Measurements from ENCODE around the gene CECR2.
"Not testable (repeated sequence)": the region's sequence is repeated elsewhere in the genome, so short reads cannot be mapped to it uniquely, and the experiment has no call there.

The CECR2 gene

DNA sequence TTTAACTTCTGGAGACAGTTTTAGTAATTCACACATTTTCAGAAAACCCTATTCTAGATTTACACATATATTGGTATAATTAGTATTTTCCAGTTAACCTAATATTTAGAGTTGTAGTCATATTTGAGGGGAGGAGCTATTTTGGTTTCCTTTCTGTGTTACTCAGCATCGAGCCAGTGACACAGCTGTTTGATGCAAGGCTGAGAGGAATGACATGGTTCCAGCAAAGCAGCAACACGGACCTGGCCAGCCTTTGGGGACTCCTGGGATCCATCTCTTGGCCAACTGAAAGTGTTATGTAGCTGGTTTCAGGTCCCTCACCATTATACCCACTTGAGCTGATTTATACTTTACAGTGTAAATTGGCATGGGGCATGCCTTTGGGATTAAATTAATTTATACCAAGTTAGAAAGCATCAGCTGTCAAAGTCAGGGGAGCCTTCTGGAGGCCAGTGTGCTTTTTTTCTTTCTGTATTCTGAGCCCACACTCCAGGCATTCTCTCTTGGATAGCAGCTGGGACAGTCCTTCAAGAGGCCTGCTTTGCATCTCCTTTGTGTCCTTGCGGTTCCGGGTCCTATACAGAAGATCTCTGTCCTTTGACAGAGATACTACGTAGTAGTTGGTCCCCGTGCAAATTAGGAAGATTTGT lies 102.8 kb downstream of the CECR2 start:
- no peak for DNase-seq

DNA sequence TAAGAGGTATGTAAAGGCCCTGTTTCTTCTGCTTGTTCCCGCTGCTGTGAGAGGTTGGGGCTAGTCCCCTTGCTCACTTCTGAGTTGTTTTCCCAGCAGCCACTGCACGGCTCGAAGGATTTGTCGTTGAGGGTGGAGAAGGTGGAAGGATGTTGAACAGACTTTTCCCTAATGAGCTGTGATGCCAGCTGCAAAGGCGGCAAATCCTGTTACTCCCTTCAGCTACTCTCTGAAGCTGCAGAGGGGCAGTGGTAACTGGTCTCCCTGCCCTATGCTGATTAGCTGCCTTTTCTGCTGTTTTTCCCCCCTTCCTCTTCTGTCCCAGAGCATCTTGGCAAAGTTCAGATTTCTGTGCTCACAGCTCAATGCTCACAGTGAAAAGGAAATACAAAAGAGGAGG lies 103.7 kb downstream of the CECR2 start:
- no peak for DNase-seq

DNA sequence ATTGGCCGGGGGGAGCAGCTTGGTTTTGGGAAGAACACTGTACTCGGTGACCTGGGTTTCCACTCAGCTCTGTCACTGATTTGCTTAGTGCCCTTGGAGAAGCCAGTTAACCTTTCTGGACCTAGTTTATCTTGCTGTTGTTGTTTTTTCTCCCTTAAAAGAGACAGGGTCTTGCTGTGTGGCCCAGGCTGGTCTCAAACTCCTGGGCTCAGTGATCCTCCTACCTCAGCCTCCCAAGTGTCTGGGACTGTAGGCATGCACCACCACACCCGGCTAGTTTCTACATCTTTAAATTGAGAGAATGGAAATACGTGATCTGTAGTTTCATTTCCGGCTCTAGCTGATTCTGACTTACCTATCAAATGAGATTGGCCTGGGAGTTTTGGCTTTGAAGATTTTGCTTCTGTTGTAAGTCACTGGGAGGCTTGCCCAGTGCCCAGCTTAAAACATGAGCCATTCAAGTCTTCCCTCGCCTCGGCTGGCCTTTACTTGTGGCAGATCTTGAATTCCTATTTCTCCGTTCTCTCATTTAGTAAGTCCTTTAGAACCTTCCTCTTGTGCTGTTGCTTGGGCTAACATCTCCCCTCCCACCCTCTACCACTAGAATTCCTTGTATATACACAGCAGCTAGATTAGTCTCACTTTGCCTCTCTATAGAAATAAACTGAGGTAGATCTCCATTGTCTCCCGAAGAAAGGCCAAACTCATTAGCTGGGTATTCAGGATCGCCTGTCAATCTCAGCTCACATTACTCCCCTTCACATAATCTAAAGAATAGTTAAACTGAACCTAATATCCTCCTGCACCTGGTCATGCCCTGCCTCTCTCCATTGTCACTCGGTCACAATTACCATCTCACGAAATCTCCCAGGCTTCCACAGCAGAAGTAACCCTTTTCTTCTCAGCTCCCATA lies 106.3 kb downstream of the CECR2 start:
- no peak for DNase-seq

DNA sequence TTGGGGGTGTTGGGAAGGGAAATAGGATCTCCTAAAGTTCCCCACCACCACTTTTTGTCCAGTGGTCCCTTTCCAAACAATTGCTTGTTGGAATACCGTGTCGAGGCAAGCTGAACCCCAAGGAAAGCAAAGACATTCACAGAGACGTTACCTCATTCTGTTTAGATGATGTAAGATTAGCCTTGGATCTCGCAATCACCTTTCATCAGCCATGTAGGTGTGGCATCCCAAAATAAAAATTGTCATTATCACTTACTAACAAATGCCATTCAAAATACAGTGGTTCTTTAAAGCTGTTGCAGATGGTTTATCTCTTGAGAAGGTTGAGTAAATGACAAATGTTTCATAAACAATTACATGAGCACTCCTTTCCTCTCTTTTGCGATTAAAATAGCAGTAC lies 107.6 kb downstream of the CECR2 start:
- DNase-seq, result no peak

DNA sequence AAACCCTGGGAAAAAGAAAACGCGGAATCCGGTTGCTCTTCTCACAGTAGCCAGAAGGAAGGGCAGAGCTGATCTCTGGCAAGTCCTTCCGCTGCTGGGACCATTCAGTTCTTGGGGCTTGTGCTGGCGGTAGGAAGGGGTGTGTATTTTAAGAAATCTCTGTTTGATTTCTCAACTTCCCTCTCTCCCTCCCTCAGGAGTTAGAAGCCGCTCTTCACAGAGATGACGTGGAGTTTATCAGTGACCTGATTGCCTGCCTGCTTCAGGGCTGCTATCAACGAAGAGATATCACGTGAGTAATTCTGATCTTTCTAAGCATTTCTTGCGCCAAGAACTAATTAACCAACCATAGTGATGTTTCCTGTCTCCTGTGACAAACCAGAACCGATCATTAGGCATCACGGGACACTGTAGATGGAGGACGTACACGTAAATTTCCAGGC lies 108.2 kb downstream of the CECR2 start:
- DNase-seq, result peak; percentile 13

DNA sequence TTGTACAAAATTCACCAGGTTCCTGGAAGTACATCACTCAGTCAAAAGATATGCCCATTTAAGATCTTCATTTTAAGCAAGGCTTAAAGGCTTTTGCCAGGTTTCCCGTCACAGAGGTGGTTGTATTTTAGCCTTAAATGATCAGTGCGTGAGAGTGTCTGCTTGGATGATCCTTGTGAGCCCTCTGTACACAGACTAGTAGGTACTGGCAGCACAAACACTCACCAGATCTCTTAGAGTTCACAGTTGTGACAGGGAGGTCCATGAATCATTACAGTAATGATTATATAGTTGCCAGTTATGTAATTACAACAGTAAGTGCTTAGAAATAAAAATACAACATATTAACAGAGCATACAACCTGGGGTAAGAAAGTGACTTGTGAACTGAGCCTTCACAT lies 109.9 kb downstream of the CECR2 start:
- DNase-seq, result no peak

DNA sequence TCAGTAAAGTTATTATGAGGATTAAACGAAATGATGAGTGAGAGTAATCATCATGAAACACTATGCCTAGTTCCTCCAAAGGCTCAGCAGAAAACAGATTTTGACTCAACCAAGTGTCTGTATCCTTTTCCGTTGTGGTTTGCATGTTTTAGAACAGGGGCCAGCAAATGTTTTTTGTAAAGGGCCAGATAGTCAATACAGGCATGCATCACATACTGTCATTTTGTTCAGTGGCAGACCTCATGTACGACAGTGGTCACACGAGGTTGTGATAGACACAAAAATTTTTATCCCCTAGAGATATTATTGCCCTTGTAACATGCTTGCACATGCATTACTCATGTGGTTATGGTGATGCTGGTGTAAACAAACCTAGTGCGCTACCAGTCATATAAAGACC lies 112.2 kb downstream of the CECR2 start:
- no peak for DNase-seq

DNA sequence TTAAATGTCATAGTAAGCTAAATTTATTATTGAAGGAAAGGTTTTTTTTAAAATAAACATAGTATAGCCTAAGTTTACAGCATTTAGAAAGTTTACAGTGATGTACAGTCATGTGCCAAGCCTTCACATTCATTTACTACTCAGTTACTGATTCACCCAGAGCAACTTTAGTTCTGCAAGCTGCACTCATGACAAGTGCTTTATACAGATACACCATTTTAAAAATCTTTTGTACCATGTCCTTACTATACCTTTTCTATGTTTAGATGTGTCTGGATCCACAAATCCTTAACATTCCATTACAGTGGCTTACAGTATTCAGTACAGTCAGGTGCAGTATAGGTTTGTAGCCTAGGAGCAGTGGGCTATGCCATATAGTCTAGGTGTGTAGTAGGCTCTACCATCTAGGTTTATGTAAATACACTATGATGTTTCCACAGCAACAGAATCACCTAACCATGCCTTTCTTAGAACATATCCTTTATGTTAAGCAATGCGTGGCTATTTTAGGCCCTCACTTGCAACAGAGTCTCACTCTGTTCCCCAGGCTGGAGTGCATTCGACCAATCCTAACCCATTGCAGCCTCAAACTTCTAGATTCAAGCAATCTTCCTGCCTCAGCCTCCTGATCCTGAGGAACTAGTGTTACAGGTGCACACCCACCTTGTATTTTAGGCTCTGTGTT lies 114.6 kb downstream of the CECR2 start:
- no peak for DNase-seq

DNA sequence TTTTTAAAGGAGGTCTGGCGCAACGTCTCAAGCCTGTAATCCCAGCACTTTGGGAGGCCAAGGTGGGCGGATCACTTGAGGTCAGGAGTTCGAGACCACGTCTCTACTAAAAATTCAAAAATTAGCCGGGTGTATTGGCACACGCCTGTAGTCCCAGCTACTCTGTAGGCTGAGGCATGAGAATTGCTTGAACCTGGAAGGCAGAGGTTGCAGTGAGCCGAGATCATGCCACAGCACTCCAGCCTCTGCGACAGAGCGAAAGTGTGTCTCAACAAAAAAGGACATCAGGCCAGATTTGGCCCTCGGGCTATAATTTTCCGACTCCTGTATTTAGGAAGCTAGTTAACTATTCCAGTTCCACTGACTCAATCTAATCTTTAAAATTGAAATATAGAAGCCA lies 115.3 kb downstream of the CECR2 start:
- no peak for DNase-seq

DNA sequence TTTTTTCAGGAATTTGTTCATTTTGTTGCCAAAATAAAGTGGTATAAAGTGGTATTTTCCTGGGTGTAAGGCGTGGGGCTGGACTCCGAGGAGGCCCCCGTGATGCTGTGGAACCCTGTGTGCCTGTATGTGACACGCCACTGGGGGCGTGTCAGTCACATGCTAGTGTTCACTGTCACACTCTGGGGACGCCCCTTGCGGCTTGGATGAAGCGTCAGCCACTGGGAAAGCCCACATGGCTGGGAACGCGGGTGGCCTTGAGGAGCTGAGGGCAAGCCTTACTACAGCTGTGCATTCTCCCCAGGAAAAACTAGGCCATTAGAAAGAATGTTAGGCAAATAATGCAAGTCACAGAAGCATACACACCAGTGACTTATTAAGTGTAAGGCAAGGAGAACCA lies 117.1 kb downstream of the CECR2 start:
- no peak for DNase-seq

DNA sequence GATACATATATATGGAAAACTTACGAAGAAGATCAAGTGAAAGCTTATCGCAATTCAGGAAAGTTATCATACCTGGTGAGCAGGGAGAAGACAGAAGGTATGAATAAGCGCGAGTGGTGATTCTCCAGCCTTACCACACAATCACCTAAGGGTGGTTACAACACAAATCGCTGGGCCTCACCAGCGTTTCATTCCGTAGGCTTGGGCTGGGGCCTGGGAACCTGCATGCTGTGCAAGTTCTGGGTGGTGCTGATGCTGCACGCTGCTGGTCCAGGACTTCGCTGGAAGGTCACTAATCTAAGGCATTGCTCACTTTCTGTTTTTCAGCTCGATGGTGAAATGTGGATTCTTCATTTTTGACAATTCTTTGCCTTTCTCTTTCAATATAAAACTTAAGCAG lies 117.5 kb downstream of the CECR2 start:
- DNase-seq, result no peak

DNA sequence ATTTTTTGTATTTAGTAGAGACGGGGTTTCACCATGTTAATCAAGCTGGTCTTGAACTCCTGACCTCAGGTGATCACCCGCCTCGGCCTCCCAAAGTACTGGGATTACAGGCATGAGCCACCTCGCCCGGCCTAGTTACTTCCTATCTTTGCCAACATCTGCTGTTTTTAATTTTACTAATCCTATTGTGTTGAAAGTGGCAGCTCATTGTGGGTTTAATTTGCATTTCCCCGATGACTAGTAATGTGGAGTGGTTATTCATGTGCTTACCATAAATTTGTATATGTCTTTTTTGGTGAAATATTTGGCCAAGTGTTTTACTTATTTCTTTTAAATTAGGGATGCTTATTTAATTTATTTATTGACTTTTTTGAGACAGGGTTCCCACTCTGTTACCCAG lies 119.8 kb downstream of the CECR2 start:
- no peak for DNase-seq

DNA sequence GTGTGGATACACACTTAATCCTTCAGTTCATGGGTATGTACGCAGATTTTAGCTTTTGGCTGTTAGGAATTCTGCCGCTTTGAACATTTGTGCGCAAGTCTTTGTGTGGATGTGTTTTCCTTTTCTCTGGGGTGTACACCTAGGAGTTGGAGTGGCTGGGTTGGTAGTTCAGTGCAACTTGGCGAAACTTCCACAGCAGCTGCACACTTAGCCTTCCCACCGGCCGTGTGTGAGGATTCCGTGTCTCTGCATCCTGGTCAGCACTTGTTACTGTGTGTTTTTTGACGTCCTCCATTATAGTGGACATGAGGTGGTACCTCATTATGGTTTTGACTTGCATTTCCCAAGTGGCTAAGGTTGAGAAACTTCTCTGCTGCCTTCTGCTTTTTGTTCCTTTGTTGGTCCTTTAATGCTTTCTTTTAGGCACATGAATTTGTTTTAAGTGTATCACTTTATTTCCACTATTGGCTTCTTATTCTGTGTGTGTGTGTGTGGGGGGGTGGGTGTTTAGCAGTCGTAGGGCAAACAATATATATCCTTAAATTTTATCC lies 121.9 kb downstream of the CECR2 start:
- DNase-seq, result no peak

DNA sequence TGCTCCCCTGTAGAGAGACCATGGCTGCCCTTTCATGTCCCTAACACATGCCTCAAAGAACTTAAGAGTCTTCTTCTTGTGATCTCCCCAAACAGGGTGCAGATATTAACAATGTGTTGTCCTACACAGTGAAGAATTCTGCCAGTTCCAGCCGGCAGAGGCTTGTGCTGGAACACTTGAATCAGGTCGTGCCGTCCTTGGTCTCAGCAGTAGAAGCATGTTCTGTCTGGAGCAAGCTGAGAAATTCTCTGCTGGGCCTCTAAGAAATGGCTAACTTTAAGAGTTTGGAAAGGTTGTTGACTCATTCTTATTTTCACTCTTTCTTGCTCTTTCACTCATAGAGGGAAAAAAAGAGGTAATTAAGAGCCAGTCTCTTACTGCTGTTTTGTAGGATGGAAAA lies 123.0 kb downstream of the CECR2 start:
- DNase-seq, result no peak

DNA sequence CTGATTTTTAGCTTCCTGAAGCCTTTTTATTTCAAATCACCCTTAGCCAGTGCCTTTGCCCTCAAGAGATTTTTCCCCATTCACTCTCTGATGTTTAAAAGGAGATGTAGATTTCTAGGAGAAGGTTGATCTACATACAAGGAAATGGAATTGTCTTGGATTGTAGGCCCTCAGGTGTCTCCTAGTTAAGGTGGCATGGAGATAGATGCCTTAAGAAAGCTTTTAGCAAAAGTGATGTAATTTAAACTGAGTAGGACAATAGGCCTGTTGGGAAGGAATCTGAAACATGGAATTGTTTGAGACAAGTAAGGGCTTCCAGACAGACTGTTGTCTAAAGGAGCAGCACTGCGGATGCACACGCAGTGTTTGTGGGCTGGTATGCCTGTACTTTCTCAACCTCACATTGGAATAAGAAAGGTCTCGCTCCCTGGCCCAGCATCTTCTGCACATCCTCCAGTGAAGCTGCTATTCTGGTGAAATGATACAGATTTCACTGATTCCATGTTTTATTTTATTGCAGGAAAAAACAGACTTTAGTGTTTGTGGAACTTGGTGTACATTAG lies 124.2 kb downstream of the CECR2 start:
- DNase-seq, result no peak

DNA sequence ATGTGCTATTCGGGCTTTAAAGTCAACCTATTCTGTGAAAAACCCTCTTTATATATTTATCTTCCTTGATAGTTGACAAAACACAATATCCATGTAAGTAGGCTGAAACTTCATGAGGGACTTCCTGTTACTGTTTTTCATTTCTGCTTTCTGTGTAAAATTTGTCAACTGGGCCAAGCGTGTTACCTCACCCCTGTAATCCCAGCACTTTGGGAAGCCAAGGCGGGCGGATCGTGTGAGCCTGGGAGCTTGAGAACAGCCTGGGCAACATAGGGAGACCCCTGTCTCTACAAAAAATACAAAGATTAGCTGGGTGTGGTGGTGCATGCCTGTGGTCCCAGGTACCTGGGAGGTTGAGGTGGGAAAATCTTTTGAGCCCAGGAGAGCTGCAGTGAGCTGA lies 127.6 kb downstream of the CECR2 start:
- DNase-seq, result no peak

DNA sequence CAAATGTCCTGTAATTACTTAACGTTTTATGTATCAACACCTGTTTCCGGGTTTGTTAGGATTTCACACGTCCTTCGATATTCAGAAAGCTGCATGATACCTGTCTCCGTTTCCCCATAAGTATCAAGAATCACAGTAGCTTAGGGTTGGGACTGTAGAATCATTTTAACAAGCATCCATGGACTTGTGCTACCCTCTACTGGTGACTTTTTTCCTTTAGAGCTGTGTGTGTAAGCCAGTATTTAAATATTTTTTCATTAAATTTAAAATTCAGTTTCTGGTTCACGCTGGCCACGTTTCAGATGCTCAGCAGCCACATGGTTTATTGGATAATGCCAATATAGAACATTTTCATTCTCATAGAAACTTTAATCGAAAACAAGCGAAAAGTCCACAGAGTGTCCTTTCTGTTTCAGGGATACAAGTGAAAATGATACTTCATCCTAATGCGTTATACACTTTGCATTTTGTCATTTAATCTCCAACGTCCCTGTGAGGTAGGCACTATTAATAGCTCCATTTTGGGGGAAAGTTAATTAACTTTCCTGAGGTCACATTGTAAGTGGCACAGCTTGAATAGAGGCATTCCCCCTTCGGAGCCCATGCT lies 132.5 kb downstream of the CECR2 start:
- DNase-seq, result peak; percentile 75

DNA sequence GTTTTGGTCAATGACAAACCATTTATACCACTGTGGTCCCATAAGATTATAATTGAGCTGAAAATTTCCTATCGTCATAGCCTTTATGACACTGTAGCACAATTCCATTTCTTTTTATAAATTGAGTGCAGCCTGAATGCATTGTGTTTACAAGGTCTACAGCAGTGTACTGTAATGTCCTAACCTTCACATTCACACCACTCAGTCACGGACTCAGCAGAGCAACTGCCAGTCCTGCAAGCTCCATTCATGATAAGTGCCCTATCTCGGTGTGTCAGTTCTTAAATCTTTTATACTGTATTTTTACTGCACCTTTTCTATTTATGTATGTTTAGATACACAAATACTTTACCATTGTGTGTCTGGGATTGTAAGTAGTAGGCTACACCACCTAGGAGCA lies 138.8 kb downstream of the CECR2 start:
- no peak for DNase-seq

DNA sequence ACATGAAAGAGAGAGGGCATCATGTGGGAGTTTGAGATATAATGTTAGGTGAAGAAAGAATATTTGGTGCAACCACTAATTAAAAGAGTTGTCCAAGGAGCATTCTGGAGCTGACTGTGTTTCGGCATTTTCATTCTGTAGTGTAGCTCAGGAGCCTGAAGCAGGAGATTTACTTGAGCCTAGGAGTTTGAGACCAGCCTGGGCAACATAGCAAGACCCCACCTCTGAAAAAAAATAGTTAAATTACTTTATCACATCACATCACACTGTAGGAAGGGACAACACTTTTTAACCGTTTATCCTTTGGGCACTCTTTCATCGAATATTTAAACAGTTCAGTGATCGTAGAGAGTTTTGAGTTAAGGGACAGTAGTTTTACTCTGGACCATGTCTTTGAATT lies 143.7 kb downstream of the CECR2 start:
- no peak for DNase-seq

DNA sequence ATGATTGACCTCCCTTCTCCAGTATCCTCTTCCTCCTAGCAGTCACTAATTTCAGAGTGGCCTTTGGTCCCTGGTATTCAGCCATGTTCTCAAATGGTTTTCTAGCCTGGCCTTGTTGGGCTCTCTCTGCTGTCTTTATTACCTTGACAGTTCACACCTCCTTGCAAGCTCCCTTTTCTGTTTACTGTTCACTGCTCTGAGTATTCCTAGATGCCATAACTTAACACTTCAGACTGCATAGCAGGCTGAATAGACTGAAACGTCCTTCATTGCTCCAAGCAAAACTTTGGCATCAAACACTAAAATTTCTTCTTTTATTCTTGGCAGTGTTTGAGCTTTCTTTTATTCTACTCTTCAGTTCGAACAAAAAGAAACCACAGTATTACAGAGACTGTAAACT lies 144.4 kb downstream of the CECR2 start:
- DNase-seq, result no peak

DNA sequence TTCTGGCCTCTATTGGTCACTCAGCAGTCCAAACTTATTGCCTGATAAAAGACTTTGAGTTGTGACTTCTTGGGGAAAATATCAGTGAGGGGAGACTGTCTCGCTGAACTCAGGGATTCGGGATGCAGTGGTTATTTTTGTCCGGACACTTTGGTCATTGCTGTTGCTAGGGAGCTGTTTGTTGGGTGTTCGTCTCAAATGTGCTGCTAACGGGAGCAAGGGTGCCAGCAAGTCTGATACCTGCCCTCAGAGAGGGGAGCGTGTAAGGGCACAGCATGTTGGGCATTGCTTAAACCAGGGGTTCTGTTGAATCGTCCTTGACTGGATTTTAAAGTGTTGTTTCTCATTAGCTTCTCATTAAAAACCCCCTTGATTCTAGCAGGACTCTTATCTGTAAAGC lies 144.8 kb downstream of the CECR2 start:
- DNase-seq, result no peak

DNA sequence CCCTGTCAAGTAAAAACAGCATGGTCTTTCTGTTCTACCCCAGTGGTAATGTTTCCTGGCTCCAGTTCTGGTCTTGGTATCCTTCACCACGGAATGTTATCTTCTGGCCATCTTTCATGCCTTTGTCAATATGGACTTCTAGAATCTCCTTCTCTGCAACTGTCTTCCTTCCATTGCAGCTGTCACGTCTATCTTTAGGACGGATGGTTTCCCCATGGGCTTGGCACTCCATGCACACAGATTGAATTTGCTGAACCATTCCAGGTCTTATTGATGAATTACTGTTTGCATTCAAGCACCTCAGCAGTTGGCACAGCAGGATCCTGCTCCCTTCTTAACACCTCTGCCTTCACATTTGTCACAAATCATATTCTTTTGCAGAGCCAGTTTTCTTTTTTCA lies 149.1 kb downstream of the CECR2 start:
- DNase-seq, result no peak

DNA sequence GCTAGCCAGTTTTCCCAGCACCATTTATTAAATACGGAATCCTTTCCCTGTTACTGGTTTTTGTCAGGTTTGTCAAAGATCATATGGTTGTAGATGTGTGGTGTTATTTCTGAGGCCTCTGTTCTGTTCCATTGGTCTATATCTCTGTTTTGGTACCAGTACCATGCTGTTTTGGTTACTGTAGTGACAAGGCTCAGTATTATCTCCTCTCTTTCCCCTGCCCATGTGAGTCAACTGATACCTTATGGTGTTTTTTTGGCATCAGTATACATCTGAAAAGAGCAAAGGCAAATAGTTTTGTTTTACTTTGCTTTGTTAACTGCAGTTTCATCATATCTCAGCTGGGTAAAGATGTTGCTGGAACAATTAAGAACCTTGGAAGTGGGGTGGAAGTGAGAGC lies 152.7 kb downstream of the CECR2 start:
- not testable (repeated sequence) for DNase-seq
